Measurements from ENCODE around the gene SPSB2. TPM values are rescaled to one million over a fixed set of nuclear protein-coding genes. Genes with fewer than 3 reads are reported as not detected.

The SPSB2 gene
- total RNA-seq, 1 experiment from 2014 or later, result 11.6 TPM

GRCh38 chr12:6833189-6833890 lies 39.8 kb downstream of the SPSB2 start:
- H3K27ac ChIP-seq (ENCODE audit: low read length), result no peak overlapping the region
- BruUV-seq (replicated peaks), result no TSS peak
- no peak overlapping the region for H3K4me3 ChIP-seq (ENCODE audit: low read depth in 2 of 2, low read length in 2 of 2)
- intact Hi-C loops (cut with micrococcal nuclease; ENCODE audit: unreplicated experiment) (no loop called here), in situ Hi-C loops (cut with HindIII; ENCODE audit: low pct_unique_long_range_greater_than_20kb, low sequenced_read_pairs) (no loop called here)
- no peak for DNase-seq (ENCODE audit: low read depth, low spot score)
- POLR2A ChIA-PET, result no interaction called here
- no peaks in the 10 kb centered on the region for H3K36me3 ChIP-seq (ENCODE audit: control insufficient read depth, insufficient read depth, low read length)
- H3K27me3 ChIP-seq (ENCODE audit: control insufficient read depth, insufficient read depth, low read length), result no peaks in the 10 kb centered on the region
- no peaks in the 10 kb centered on the region for H3K4me1 ChIP-seq (ENCODE audit: control insufficient read depth, insufficient read depth, low read length)
- H3K9me3 ChIP-seq (ENCODE audit: control insufficient read depth, insufficient read depth, low read depth, low read length), result no peaks in the 10 kb centered on the region
- CTCF ChIA-PET, result no interaction called here
- TF ChIP-seq CTCF (IDR thresholded peaks at IDR 0.05), result no peak
- TF ChIP-seq POLR2AphosphoS5 (IDR thresholded peaks at IDR 0.05; ENCODE audit: low read depth, low read length), result no peak
- TF ChIP-seq REST (IDR thresholded peaks at IDR 0.05; ENCODE audit: insufficient read depth in 1 of 2, low read depth in 2 of 2, low read length in 1 of 2), result no peak
- no peak for TF ChIP-seq SIN3A (IDR thresholded peaks at IDR 0.05; ENCODE audit: borderline replicate concordance, insufficient read depth, low read depth, low read length)
- TF ChIP-seq TCF7L2 (IDR thresholded peaks at IDR 0.05; ENCODE audit: low read depth, low read length), result no peak
- no peak for ATAC-seq

GRCh38 chr12:6832125-6832524 lies 41.0 kb downstream of the SPSB2 start:
- ChIA-PET CTCF (no interaction called here), POLR2A (no interaction called here)
- Histone ChIP-seq H3K27me3 (ENCODE audit: control insufficient read depth, insufficient read depth, low read length) (no peaks in the 10 kb centered on the region), H3K36me3 (ENCODE audit: control insufficient read depth, insufficient read depth, low read length) (no peaks in the 10 kb centered on the region), H3K9me3 (ENCODE audit: control insufficient read depth, insufficient read depth, low read depth, low read length) (no peaks in the 10 kb centered on the region), H3K4me1 (ENCODE audit: control insufficient read depth, insufficient read depth, low read length) (peaks cover 2% of the 10 kb centered on the region; the same call in 1 of the 2 replicates), H3K27ac (ENCODE audit: low read length) (no peak overlapping the region), H3K4me3 (ENCODE audit: low read depth in 2 of 2, low read length in 2 of 2) (no peak overlapping the region)
- ATAC-seq (no peak), DNase-seq (ENCODE audit: low read depth, low spot score) (no peak)
- BruUV-seq (replicated peaks), result no TSS peak
- TF ChIP-seq TCF7L2 (IDR thresholded peaks at IDR 0.05; ENCODE audit: low read depth, low read length), result no peak
- no peak for TF ChIP-seq REST (IDR thresholded peaks at IDR 0.05; ENCODE audit: insufficient read depth in 1 of 2, low read depth in 2 of 2, low read length in 1 of 2)
- no peak for TF ChIP-seq CTCF (IDR thresholded peaks at IDR 0.05)
- no peak for TF ChIP-seq SIN3A (IDR thresholded peaks at IDR 0.05; ENCODE audit: borderline replicate concordance, insufficient read depth, low read depth, low read length)
- TF ChIP-seq POLR2AphosphoS5 (IDR thresholded peaks at IDR 0.05; ENCODE audit: low read depth, low read length), result no peak
- intact Hi-C loops (cut with micrococcal nuclease; ENCODE audit: unreplicated experiment), result no loop called here
- in situ Hi-C loops (cut with HindIII; ENCODE audit: low pct_unique_long_range_greater_than_20kb, low sequenced_read_pairs), result no loop called here

Data from Panc1 (cell line).